Myocyte (in vitro differentiated cells): ENCODE results near the gene NPLOC4. TPM values are rescaled to one million over a fixed set of nuclear protein-coding genes. Genes with fewer than 3 reads are reported as not detected.

Source experiments
- DNase-seq: peaks from one replicate; pipeline ENCODE4 v3.0.0-alpha.2; 2012; ENCODE audit warnings: low read depth
- total RNA-seq: library from RNA; depleted of rRNA; stranded (reverse); fragments of >200 nt; gene quantifications from 2 replicates; pipeline ENCODE4 v1.2.3, GENCODE V29; 2014

The NPLOC4 gene
- total RNA-seq, 1 donor from 2014 or later, result 96.8 TPM

- peak; percentile 64 for DNase-seq
Measured at GRCh38 chr17:81664051-81664470, 27.1 kb upstream of the NPLOC4 start.

- DNase-seq, result no peak
Measured at GRCh38 chr17:81662002-81662401, 25.1 kb upstream of the NPLOC4 start.

GRCh38 chr17:81660441-81660840, 23.5 kb upstream of the NPLOC4 start:
- DNase-seq, result no peak

GRCh38 chr17:81659038-81659437, 22.1 kb upstream of the NPLOC4 start:
- DNase-seq, result no peak

- DNase-seq, result no peak
Measured at GRCh38 chr17:81656835-81657234, 19.9 kb upstream of the NPLOC4 start.

- no peak for DNase-seq
Measured at GRCh38 chr17:81656118-81656743, 19.3 kb upstream of the NPLOC4 start, which contains the start of gene PDE6G. TSS of gene PDE6G (minus strand) at chr17:81656542. CDS start at chr17:81653305, 3,237 bp downstream.

GRCh38 chr17:81655378-81656117, 18.6 kb upstream of the NPLOC4 start:
- no peak for DNase-seq

GRCh38 chr17:81652906-81653771, 16.2 kb upstream of the NPLOC4 start:
- no peak for DNase-seq

- DNase-seq, result peak; percentile 65
Measured at GRCh38 chr17:81651692-81652091, 14.8 kb upstream of the NPLOC4 start.

GRCh38 chr17:81650951-81651350, 14.0 kb upstream of the NPLOC4 start:
- no peak for DNase-seq

- DNase-seq, result no peak
Measured at GRCh38 chr17:81648707-81649085, 11.8 kb upstream of the NPLOC4 start.

- no peak for DNase-seq
Measured at GRCh38 chr17:81648013-81648706, 11.2 kb upstream of the NPLOC4 start.

GRCh38 chr17:81647640-81648012, 10.7 kb upstream of the NPLOC4 start:
- no peak for DNase-seq

GRCh38 chr17:81646869-81647600, 10.1 kb upstream of the NPLOC4 start:
- no peak for DNase-seq

- no peak for DNase-seq
Measured at GRCh38 chr17:81644976-81645952, 8.4 kb upstream of the NPLOC4 start.

- DNase-seq, result no peak
Measured at GRCh38 chr17:81644496-81644895, 7.6 kb upstream of the NPLOC4 start.

- peak; percentile 65 for DNase-seq
Measured at GRCh38 chr17:81641825-81642489, 5.0 kb upstream of the NPLOC4 start.

GRCh38 chr17:81640011-81640410, 3.1 kb upstream of the NPLOC4 start:
- DNase-seq, result no peak

GRCh38 chr17:81638683-81639082, 1.8 kb upstream of the NPLOC4 start:
- no peak for DNase-seq
